ENCODE measurements around the gene AS3MT.

AS3MT gene

DNA sequence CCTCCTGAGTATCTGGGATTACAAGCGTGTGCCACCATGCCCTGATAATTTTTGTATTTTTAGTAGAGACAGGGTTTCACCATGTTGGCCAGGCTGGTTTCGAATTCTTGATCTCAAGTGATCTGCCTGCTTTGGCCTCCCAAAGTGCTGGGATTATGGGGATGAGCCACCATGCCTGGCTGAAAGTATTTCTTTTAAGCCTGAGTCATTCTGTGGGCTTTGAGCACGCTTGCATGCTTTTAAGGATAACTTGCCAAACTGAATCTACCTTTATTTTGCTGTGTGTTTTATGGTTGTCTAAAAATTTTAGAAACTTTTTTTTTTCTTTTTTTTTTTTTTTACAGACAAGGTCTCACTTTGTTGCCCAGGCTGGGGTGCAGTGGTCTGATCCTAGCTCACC, 82.0 kb downstream of the AS3MT start:
- TF ChIP-seq, protein P1, sequence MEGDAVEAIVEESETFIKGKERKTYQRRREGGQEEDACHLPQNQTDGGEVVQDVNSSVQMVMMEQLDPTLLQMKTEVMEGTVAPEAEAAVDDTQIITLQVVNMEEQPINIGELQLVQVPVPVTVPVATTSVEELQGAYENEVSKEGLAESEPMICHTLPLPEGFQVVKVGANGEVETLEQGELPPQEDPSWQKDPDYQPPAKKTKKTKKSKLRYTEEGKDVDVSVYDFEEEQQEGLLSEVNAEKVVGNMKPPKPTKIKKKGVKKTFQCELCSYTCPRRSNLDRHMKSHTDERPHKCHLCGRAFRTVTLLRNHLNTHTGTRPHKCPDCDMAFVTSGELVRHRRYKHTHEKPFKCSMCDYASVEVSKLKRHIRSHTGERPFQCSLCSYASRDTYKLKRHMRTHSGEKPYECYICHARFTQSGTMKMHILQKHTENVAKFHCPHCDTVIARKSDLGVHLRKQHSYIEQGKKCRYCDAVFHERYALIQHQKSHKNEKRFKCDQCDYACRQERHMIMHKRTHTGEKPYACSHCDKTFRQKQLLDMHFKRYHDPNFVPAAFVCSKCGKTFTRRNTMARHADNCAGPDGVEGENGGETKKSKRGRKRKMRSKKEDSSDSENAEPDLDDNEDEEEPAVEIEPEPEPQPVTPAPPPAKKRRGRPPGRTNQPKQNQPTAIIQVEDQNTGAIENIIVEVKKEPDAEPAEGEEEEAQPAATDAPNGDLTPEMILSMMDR (conservative IDR thresholded peaks at IDR 0.05; ENCODE audit: low read depth, low read length): no peak
- no peak for DNase-seq (ENCODE audit: low read depth)
- no peak overlapping the region for H3K4me3 ChIP-seq (ENCODE audit: low read depth, low read length)

Data from choroid plexus epithelial cell (primary cell).